SK-N-SH treated with all-trans-retinoic acid at 6 μM for 48 hours (cell line): Measurements from ENCODE around the gene HIPK3.

ENCODE experiments used
- BACH2 ChIP-seq: fragments of 250-450 bp; sonication (Bioruptor Pico); IDR thresholded peaks from 2 replicates; pipeline ENCODE4 v1.9.0; 2021; ENCODE audit warnings: mild to moderate bottlenecking, borderline replicate concordance
- TOX ChIP-seq: fragments of 250-450 bp; sonication (Bioruptor Pico); IDR thresholded peaks from 2 replicates; pipeline ENCODE4 v1.8.0; 2021; ENCODE audit warnings: mild to moderate bottlenecking, moderate library complexity, borderline replicate concordance
- ZNF565 ChIP-seq: fragments of 450-650 bp; formaldehyde crosslinking; conservative IDR thresholded peaks from 2 replicates; pipeline ENCODE4 v1.5.0; 2020; ENCODE audit warnings: low read depth, mild to moderate bottlenecking, moderate library complexity
- TF ChIP-seq, protein P1 (sequence below): fragments of 250-450 bp; sonication (Bioruptor Pico); IDR thresholded peaks from 2 replicates; pipeline ENCODE4 v1.5.1; 2020; ENCODE audit warnings: low read depth, mild to moderate bottlenecking, moderate library complexity

DNA sequence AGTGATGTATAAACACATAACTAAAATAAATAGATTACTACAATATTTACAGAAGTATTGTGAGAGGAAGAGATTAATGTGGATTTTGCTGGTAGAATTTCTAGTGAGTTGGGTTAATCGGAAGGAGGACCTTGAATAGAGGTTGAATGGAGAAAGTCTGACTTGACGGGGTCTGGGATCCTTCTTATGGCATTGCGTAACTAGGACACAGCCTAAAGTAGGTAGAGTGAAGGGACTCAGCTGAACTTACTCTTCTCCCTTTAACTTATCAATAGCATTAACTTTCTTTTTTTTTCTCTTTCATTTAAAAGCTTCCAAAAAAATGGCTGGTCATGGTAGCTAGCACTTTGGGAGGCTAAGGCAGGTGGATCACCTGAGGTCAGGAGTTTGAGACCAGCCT is 139.2 kb downstream of the HIPK3 start:
- TF ChIP-seq, protein P1, sequence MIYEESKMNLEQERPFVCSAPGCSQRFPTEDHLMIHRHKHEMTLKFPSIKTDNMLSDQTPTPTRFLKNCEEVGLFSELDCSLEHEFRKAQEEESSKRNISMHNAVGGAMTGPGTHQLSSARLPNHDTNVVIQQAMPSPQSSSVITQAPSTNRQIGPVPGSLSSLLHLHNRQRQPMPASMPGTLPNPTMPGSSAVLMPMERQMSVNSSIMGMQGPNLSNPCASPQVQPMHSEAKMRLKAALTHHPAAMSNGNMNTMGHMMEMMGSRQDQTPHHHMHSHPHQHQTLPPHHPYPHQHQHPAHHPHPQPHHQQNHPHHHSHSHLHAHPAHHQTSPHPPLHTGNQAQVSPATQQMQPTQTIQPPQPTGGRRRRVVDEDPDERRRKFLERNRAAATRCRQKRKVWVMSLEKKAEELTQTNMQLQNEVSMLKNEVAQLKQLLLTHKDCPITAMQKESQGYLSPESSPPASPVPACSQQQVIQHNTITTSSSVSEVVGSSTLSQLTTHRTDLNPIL (CRISPR knock-in tag) = no peak
- TF ChIP-seq TOX (CRISPR knock-in tag) (no peak), ZNF565 (no peak), BACH2 (CRISPR knock-in tag) (no peak)
